Fibroblast of pulmonary artery (primary cell): ENCODE data around the gene ZNF487.
A peak's percentile ranks its signal among the peaks of the same experiment; 100 is the strongest.
"Not testable (repeated sequence)": the region's sequence is repeated elsewhere in the genome, so short reads cannot be mapped to it uniquely, and the experiment has no call there.

Experiments
- DNase-seq: peaks from one replicate; pipeline ENCODE4 v3.0.0-alpha.2; 2010; ENCODE audit warnings: low read depth
- H3K4me3 ChIP-seq: replicated peaks from 2 replicates; pipeline ENCODE4 v1.5.1; 2011; ENCODE audit warnings: low read depth, mild to moderate bottlenecking, control low read depth, low read length, moderate library complexity
- CTCF ChIP-seq: IDR thresholded peaks from 2 replicates; pipeline ENCODE4 v1.5.1; 2011; ENCODE audit warnings: mild to moderate bottlenecking, control low read depth, low read length, inconsistent platforms; ENCODE audit errors: missing control alignments

The ZNF487 gene

DNA sequence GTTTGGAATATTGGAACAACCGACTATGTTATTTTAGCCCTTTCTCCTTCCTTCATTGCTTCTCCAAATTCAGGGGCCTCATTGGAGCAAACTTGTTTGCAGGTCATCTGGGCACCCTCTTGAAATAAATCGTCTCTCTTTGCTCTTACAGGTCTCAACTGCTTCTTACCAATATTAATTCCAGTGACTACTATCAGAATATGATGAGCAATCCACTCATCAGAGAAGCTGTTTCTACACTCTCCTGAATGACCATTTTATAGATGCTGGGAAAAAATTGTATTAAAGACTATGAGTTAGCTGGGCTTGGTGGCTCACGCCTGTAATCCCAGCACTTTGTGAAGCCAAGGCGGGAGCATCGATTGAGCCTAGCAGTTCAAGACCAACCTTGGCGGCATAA, 15.4 kb upstream of the ZNF487 start:
- DNase-seq, result no peak
- peak overlapping the region; percentile 57 for H3K4me3 ChIP-seq
- no peak for TF ChIP-seq CTCF

DNA sequence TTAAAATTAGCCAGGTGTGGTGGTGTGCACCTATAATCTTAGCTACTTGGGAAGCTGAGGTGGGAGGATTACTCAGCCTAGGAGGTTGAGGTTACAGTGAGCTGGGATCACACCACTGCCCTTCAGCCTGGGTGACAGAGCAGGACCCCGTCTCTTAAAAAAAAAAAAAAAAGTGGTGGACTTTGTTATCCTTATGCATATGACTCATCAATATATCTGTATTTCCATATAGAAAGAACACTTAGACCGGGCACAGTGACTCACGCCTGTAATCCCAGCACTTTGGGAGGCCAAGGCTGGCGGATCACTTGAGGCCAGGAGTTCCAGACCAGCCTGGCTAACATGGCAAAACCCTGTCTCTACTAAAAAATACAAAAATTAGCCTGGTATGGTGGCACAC, 15.0 kb upstream of the ZNF487 start:
- DNase-seq, H3K4me3 ChIP-seq: not testable (repeated sequence)

DNA sequence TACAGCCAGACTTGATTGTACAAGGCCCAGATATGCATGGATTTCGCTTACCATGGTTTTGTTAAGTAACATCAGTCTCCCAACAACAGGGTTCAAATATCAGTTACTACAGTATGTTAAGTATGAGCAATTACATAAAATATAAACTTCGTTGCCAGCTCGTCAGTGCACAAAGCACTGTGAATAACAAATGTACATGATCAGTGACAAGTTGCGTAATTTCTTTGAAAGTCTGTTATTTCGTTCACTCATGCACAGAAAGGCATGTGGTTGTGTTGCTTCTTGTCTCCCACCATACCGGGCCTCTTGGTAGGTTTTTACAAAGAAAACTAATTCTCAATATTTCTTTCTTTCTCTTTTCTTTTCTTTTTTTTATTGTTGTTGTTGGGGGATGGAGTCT, 12.5 kb upstream of the ZNF487 start:
- H3K4me3 ChIP-seq, result no peak overlapping the region
- no peak for DNase-seq
- no peak for TF ChIP-seq CTCF

DNA sequence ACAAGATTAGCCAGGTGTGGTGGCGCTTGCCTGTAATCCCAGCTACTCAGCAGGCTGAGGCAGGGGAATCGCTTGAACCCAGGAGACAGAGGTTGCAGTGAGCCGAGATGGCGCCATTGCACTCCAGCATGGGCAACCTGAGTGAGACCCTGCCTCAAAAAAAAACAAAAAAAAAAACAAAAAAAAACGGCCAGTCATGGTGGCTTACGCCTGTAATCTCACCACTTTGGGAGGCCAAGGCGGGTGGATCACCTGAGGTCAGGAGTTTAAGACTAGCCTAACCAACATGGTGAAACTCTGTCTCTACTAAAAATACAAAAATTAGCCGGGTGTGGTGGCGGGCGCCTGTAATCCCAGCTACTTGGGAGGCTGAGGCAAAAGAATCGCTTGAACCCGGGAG, 10.4 kb upstream of the ZNF487 start:
- H3K4me3 ChIP-seq, DNase-seq: not testable (repeated sequence)

DNA sequence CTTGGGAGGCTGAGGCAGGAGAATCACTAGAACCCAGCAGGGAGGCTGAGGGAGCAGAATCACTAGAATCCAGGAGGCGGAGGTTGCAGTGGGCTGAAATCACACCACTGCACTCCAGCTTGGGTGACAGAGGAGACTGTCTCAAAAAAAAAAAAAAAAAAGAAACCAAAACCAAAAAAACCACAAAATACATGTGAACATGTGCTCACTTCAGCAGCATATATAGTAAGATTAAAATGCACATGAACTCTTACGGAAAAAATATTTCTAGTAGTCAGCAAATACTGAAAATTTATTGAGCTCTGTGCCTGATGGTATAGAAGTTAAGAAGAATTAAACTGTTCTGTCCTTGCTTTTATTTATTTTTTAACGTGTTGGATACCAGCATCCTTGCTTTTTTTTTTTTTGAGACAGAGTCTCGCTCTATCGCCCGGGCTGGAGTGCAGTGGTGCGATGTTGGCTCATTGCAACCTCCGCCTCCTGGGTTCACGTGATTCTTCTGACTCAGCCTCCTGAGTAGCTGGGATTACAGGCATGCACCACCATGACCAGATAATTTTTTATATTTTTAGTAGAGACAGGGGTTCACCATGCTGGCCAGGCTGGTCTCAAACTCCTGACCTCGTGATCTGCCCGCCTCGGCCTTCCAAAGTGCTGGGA, 9.6 kb upstream of the ZNF487 start:
- no peak overlapping the region for H3K4me3 ChIP-seq
- DNase-seq, result no peak
- TF ChIP-seq CTCF, result no peak

- no peak for TF ChIP-seq CTCF
- no peak for DNase-seq
- H3K4me3 ChIP-seq, result no peak overlapping the region
Observed at GRCh38 chr10:43430926-43431663, 5.8 kb upstream of the ZNF487 start.

GRCh38 chr10:43437141-43437870, 395 bp downstream of the ZNF487 start:
- H3K4me3 ChIP-seq, result peak overlapping the region; percentile 90
- no peak for TF ChIP-seq CTCF
- DNase-seq, result no peak
